Ishikawa (cell line): ENCODE data around the gene SHH.

Source experiments
- CEBPB ChIP-seq: IDR thresholded peaks from 2 replicates; pipeline ENCODE4 v1.6.1; 2012
- CREB1 ChIP-seq: IDR thresholded peaks from 2 replicates; pipeline ENCODE4 v1.6.1; 2012; ENCODE audit warnings: low read depth
- EP300 ChIP-seq: IDR thresholded peaks from 2 replicates; pipeline ENCODE4 v1.6.1; 2012; ENCODE audit warnings: borderline replicate concordance
- MAX ChIP-seq: IDR thresholded peaks from 2 replicates; pipeline ENCODE4 v1.6.1; 2012
- NFIC ChIP-seq: IDR thresholded peaks from 2 replicates; pipeline ENCODE4 v1.6.1; 2012
- RAD21 ChIP-seq: IDR thresholded peaks from 2 replicates; pipeline ENCODE4 v1.6.1; 2012; ENCODE audit warnings: low read depth
- REST ChIP-seq: IDR thresholded peaks from 2 replicates; pipeline ENCODE4 v1.6.1; 2012; ENCODE audit warnings: low read depth, mild to moderate bottlenecking
- TAF1 ChIP-seq: IDR thresholded peaks from 2 replicates; pipeline ENCODE4 v1.6.1; 2012; ENCODE audit warnings: low read depth, mild to moderate bottlenecking
- TCF12 ChIP-seq: IDR thresholded peaks from 2 replicates; pipeline ENCODE4 v1.6.1; 2012; ENCODE audit warnings: low read depth
- TEAD4 ChIP-seq: IDR thresholded peaks from 2 replicates; pipeline ENCODE4 v1.6.1; 2012
- YY1 ChIP-seq: IDR thresholded peaks from 2 replicates; pipeline ENCODE4 v1.6.1; 2012; ENCODE audit warnings: low read depth
- TF ChIP-seq, protein P1 (sequence below): IDR thresholded peaks from 2 replicates; pipeline ENCODE4 v1.6.1; 2012

GRCh38 chr7:155792999-155793560, 19.2 kb downstream of the SHH start:
- no peak for TF ChIP-seq RAD21
- TF ChIP-seq CREB1: no peak
- no peak for TF ChIP-seq MAX
- no peak for TF ChIP-seq YY1
- TF ChIP-seq, protein P1, sequence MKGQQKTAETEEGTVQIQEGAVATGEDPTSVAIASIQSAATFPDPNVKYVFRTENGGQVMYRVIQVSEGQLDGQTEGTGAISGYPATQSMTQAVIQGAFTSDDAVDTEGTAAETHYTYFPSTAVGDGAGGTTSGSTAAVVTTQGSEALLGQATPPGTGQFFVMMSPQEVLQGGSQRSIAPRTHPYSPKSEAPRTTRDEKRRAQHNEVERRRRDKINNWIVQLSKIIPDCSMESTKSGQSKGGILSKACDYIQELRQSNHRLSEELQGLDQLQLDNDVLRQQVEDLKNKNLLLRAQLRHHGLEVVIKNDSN: no peak
- TF ChIP-seq TEAD4: no peak
- no peak for TF ChIP-seq REST
- no peak for TF ChIP-seq EP300
- no peak for TF ChIP-seq NFIC
- no peak for TF ChIP-seq TCF12
- TF ChIP-seq CEBPB: no peak
- TF ChIP-seq TAF1: no peak
